GM21786 (cell line): ENCODE data around the gene EIF3K.
"Not testable (repeated sequence)": the region's sequence is repeated elsewhere in the genome, so short reads cannot be mapped to it uniquely, and the experiment has no call there.

Source experiments
- ATAC-seq: cut with Tn5 transposase; IDR thresholded peaks from one replicate; pipeline ENCODE4 v1.9.1; 2021; ENCODE audit not compliant: unreplicated experiment

The EIF3K gene, protein sequence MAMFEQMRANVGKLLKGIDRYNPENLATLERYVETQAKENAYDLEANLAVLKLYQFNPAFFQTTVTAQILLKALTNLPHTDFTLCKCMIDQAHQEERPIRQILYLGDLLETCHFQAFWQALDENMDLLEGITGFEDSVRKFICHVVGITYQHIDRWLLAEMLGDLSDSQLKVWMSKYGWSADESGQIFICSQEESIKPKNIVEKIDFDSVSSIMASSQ

GRCh38 chr19:38618590-38619360 lies at the start of gene EIF3K:
TSS of gene EIF3K (plus strand) at chr19:38619188. CDS start at chr19:38619269, 81 bp downstream.
- peak; percentile 54 for ATAC-seq

DNA sequence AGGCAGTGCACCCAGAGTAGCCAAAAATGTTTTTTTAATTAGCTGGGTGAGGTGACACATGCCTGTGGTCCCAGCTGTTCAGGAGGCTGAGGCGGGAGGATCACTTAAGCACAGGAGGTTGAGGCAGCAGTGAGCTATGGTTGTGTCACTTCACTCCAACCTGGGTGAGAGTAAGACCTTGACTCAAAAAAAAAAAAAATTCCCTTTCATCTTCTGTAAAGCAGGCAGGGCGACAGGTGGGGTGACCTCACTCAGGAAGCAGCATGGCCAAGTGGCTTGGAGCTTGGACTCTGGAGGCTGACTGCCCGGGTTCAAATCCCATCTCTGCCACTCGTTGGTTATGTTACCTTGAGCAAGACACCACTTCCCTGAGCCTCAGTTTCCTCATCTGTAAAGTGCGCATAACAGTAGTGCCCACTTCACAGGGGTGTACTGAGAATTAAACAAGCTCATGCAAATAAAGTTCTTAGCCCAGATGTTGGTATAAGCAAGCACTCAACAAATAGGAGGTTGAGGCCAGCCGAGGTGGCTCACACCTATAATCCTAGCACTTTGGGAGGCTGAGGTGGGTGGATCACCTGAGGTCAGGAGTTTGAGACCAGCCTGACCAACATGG lies 49.5 kb upstream of the EIF3K start:
- ATAC-seq, result no peak

- no peak for ATAC-seq
These were observed 47.3 kb upstream of the EIF3K start for GRCh38 chr19:38571682-38572081.

DNA sequence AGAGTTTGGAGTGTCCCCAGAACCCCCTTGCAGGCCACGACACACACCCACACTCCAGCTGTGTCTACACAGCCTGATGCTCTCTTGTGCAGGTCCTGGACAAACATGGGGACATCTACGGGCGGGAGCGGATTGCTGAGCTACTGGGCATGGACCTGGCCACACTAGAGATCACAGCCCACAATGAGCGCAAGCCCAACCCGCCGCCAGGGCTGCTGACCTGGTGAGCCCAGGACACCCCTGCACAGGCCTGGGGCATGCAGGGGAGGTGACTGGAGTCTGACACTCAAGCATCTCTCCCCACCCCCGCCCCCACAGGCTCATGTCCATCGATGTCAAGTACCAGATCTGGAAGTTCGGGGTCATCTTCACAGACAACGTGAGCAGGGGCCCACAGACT lies 41.2 kb upstream of the EIF3K start:
- ATAC-seq, result no peak

DNA sequence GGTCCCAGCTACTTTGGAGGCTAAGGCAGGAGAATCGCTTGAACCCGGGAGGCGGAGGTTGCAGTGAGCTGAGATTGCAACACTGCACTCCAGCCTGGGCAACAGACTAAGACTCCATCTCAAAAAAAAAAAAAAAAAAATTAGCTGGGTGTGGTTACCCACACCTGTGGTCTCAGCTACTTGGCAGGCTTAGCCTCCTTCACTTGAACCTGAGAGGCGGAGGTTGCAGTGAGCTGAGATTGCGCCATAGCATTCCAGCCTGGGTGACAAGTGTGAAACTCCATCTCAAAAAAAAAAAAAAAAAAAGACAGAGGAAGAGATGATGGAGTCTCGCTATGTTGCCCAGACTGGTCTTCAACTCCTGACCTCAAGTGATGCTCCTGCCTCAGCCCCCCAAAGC lies 39.7 kb upstream of the EIF3K start:
- ATAC-seq, result not testable (repeated sequence)

DNA sequence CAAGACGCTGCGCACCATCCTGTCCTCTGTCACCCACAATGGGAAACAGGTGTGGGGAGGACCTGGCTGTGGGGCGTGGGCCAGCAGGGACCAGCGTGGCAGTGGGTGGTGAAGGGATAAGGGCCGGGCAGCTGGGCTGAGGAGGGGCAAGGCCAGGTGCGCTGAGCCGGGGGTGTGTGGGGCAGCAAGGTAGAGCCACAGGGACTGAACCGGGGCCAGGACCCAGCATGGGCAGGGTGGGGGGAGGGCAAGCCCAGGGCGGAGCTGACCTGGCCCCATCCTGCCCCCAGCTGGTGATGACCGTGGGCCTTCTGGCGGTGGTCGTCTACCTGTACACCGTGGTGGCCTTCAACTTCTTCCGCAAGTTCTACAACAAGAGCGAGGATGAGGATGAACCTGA lies 38.9 kb upstream of the EIF3K start:
- no peak for ATAC-seq

- peak; percentile 81 for ATAC-seq
These were observed 35.6 kb upstream of the EIF3K start for GRCh38 chr19:38583219-38583984.

DNA sequence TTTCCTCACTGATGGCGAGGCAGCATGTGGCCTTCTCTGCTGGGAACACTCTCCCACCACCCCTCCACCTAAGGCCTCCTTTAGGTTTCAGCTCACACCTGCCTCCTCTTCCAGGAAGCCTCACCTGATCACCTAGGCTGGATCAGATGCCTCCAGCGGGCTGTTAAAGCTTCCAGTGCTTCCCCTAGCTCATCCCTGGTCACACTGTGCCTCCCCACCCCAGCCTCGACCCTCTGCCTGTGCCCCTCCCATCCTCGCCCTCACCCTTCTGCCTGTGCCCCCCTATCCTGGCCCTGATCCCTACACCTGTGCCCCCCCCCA lies 35.0 kb upstream of the EIF3K start:
- ATAC-seq, result no peak

DNA sequence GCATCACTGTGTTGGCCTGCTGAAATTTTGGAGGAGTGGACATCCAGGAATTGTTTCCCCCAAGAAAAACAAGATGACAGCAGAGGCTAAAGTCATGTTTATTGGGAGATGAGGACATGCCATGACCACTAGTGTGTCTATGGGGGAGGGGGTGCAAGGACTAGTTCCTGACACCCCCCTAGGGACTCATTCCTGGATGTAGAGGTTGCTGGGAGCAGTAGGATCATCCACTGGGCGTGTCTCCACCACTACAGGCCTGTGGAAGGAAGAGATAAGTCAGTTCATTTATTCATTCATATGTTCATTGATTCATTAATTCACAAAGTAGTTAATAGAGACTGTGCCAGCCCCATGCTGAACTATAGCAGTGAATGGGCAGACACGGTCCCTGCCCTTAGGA lies 31.4 kb upstream of the EIF3K start:
- ATAC-seq, result no peak

DNA sequence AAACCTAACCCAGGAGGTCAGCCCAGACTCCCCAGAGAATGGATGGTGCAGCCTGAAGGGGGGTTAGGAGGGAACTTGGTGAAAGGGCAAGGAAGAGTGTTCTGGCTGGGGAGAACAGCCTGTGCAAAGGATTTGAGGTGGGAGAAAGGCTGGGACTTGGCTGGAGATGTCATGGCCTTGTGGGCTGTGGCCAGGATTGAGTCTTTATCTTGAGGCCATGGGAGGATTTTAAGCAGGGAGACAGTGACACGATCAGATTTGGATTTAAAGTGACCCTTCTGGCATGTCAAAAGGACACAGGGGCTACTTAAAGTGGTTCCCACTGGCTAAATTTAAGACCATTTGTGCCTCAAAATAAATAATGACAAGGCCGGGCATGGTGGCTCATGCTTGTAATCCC lies 30.9 kb upstream of the EIF3K start:
- ATAC-seq, result no peak

DNA sequence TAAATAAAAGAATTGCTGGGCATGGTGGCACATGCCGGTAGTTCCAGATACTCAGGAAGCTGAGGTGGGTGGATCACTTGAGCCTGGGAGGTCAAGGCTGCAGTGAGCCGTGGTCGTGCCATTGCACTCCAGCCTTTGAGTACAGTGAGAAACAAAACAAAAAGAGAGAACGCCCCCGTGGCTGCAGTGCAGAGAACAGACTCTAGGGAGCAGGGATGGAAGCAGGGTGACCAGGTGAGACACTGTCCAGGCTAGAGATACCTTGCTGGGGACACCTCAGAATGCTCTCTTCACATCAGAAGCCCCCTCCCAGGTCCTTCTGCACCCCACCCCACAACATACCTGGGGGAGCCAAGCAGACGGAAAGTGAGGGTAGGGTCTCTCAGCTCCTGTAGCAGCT lies 26.0 kb upstream of the EIF3K start:
- no peak for ATAC-seq

GRCh38 chr19:38596057-38596981 lies 22.7 kb upstream of the EIF3K start:
- no peak for ATAC-seq

DNA sequence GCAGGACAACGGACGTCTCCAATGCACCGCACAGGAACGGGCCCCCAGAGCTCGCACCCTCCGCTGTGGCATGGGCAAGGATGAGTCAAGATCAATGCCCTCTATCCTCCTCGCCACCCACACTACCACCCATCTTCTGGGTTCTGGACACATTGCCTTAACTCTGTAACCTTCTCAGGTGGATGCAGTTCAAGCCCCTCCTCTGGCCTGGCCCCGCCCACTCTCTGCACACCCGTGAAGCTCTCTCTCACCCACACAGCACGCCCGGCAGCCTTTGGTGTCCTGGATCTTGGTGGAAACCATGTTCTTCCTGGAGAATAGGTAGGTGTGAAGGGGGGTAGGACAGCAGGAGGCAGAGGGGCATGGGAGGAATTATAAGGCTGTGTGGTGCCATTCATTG lies 21.9 kb upstream of the EIF3K start:
- ATAC-seq, result no peak

- ATAC-seq, result no peak
These were observed 19.3 kb upstream of the EIF3K start for GRCh38 chr19:38599722-38600121.

- ATAC-seq, result not testable (repeated sequence)
These were observed 16.1 kb upstream of the EIF3K start for GRCh38 chr19:38602856-38603255.

DNA sequence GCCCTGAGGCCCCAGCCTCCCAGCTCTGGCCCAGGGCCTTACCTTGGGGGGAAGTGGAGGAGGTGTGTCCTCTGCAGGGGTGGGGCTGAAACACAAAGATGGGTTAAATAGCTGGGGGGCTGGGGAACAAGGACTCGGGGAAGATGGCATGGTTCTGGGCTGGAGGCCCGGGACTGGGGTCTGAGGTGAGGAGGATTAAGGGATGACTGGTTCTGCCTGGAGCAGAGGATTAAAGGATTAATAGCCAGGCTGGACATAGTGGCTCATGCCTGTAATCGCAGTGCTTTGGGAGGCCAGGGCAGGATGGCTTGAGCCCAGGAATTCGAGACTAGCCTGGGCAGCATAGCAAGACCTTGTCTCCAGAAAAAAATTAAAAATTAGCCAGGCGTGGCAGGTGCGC lies 12.9 kb upstream of the EIF3K start:
- no peak for ATAC-seq

DNA sequence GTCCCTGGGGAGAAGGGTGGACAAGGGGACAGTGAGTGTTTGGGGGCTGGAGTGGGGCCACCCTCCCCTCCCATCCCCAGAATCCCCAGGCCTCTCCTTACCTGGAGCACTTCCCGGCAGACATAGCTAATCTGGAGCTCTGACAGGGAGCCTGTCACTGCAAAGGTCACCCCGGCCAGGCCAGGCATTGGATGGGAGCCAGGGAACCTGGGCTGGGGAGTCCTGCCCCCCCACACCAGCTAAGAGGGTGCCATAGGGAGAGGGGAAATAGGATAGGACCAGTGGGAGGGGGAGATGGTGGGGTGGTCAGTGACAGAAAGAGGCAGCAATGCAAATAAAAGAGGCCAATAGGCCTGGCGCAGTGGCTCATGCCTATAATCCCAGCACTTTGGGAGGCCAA lies 4.7 kb upstream of the EIF3K start:
- ATAC-seq, result no peak

- ATAC-seq, result no peak
These were observed 3.9 kb upstream of the EIF3K start for GRCh38 chr19:38615007-38615581.

GRCh38 chr19:38616265-38616664 lies 2.7 kb upstream of the EIF3K start:
- no peak for ATAC-seq

DNA sequence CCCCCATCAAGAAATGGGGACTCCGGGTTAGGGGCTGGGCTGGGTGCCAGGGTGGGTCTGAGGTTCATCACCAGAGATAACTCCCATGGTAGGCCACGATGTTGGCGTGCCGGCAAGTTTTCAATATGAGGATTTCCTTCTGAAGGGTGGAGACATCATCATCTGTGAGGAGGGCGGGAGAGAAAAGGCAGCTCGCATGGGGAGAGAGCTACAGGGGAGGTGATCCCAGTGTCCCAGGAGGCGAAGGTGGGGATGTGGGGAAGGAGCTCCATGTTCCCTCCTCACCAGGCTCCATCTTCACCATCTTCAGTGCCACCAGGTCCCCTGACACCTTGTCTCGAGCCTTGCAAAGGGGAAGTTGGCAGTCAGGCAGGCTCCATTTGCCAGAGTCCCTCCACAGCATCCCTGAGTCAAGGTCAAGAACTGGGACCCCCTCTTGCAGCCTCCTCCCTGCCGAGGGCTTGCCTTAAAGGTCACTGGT lies 1.7 kb upstream of the EIF3K start:
- no peak for ATAC-seq
